GM12878 (cell line): ENCODE data around the gene VTI1A. TPM values are rescaled to one million over a fixed set of nuclear protein-coding genes. Genes with fewer than 3 reads are reported as not detected.

ENCODE experiments used
- ATAC-seq: fragments of 200-7000 bp; cut with Tn5 transposase; 3 replicates; pipeline ENCODE4 v1.9.1; 2020; ENCODE audit warnings: mild to moderate bottlenecking, moderate library complexity
- BruUV-seq: library from RNA; stranded (reverse); fragments of 400-500 nt; replicated peaks from 2 replicates; lab custom pipeline; 2021; lab: Mats Ljungman, UMichigan
- CTCF ChIA-PET: fragments of 300-600 bp; sonication (Branson Sonifier 250); formaldehyde crosslinking; extraction: SDS; loops from one replicate; lab custom pipeline; 2021; ENCODE audit warnings: inconsistent platforms; lab: Yijun Ruan, JAX
- POLR2A ChIA-PET: fragments of 350-600 bp; formaldehyde crosslinking; extraction: SDS; loops from one replicate; lab custom pipeline; 2021; ENCODE audit warnings: inconsistent platforms; lab: Charles Lee
- RAD21 ChIA-PET: fragments of 300-600 bp; sonication (Branson Sonifier 250); formaldehyde crosslinking; loops from one replicate; lab custom pipeline; 2023; ENCODE audit warnings: antibody characterized with exemption; ENCODE audit not compliant: unreplicated experiment; lab: Charles Lee
- SMC1A ChIA-PET: fragments of 300-600 bp; sonication (Branson Sonifier 250); formaldehyde crosslinking; loops from one replicate; lab custom pipeline; 2023; ENCODE audit not compliant: unreplicated experiment, uncharacterized antibody; lab: Charles Lee
- DNase-seq: peaks from one replicate; pipeline ENCODE4 v3.0.0-alpha.2; 2011; ENCODE audit warnings: low read depth, low spot score
- FAIRE-seq: peaks from 3 replicates; lab custom pipeline; 2011; peaks lifted over from hg19 to GRCh38; lab: Jason Lieb, UNC
- H2AFZ ChIP-seq: 2 replicates; pipeline ENCODE4 v1.6.0; 2011; ENCODE audit warnings: low read depth, low read length, control low read depth; ENCODE audit not compliant: control insufficient read depth
- H3K27ac ChIP-seq: 2 replicates; pipeline ENCODE4 v1.5.1; 2011; ENCODE audit warnings: control low read depth; ENCODE audit not compliant: control insufficient read depth, insufficient read depth
- H3K27me3 ChIP-seq, 2 experiments: replicated peaks in 1 of 2; 2 replicates each; pipeline versions ENCODE4 v1.6.0 to v1.6.1; 2011; ENCODE audit warnings: low read length in 1 of 2; ENCODE audit not compliant: control insufficient read depth in 2 of 2, insufficient read depth in 2 of 2
- H3K36me3 ChIP-seq, 2 experiments: 2 replicates each; pipeline ENCODE4 v1.5.1; 2011; ENCODE audit warnings: low read length in 1 of 2; ENCODE audit not compliant: control insufficient read depth in 2 of 2, insufficient read depth in 2 of 2
- H3K4me1 ChIP-seq: 2 replicates; pipeline ENCODE4 v1.6.1; 2011; ENCODE audit warnings: mild to moderate bottlenecking, low read length, moderate library complexity, mixed read lengths; ENCODE audit not compliant: control insufficient read depth, insufficient read depth
- H3K4me2 ChIP-seq: 2 replicates; pipeline ENCODE4 v1.6.0; 2011; ENCODE audit warnings: control low read depth; ENCODE audit not compliant: control insufficient read depth, insufficient read depth
- H3K4me3 ChIP-seq: fragments of 200-600 bp; sonication (generic); 2 replicates; pipeline ENCODE4 v1.5.1; 2016
- H3K79me2 ChIP-seq: 2 replicates; pipeline ENCODE4 v1.6.0; 2011; ENCODE audit warnings: low read length; ENCODE audit not compliant: control insufficient read depth, insufficient read depth
- H3K9ac ChIP-seq: 2 replicates; pipeline ENCODE4 v1.8.0; 2011; ENCODE audit warnings: low read length, control low read depth, mixed read lengths; ENCODE audit not compliant: control insufficient read depth, insufficient read depth
- H3K9me3 ChIP-seq: replicated peaks from 3 replicates; pipeline ENCODE4 v1.5.1; 2011; ENCODE audit warnings: mild to moderate bottlenecking, low read length; ENCODE audit not compliant: control insufficient read depth, insufficient read depth
- H4K20me1 ChIP-seq: 2 replicates; pipeline ENCODE4 v1.6.0; 2011; ENCODE audit not compliant: control insufficient read depth, insufficient read depth
- ATF7 ChIP-seq: fragments of 450-650 bp; IDR thresholded peaks from 2 replicates; pipeline ENCODE4 v1.6.1; 2016; ENCODE audit warnings: low read depth, mild to moderate bottlenecking
- BRCA1 ChIP-seq: IDR thresholded peaks from 2 replicates; pipeline ENCODE4 v1.6.1; 2011; ENCODE audit warnings: low read depth, low read length, improper control_type of control experiment
- EED ChIP-seq: sonication (generic); IDR thresholded peaks from 2 replicates; pipeline ENCODE4 v1.6.1; 2016; ENCODE audit warnings: antibody characterized with exemption, low read depth
- ESRRA ChIP-seq: IDR thresholded peaks from 2 replicates; pipeline ENCODE4 v1.6.1; 2012; ENCODE audit warnings: mild to moderate bottlenecking, low read length, improper control_type of control experiment
- HDAC6 ChIP-seq: fragments of 200-600 bp; sonication (generic); IDR thresholded peaks from one replicate; pipeline ENCODE4 v1.8.0; 2017; ENCODE audit warnings: antibody characterized with exemption; ENCODE audit not compliant: unreplicated experiment
- IRF3 ChIP-seq: fragments of 450-650 bp; IDR thresholded peaks from 2 replicates; pipeline ENCODE4 v1.6.1; 2014; ENCODE audit warnings: mild to moderate bottlenecking
- MYB ChIP-seq: fragments of 150-350 bp; IDR thresholded peaks from 2 replicates; pipeline ENCODE4 v1.6.1; 2014; ENCODE audit warnings: mild to moderate bottlenecking, low read depth, low read length, borderline replicate concordance
- NBN ChIP-seq: fragments of 450-650 bp; IDR thresholded peaks from 2 replicates; pipeline ENCODE4 v1.6.1; 2016
- NFYB ChIP-seq: IDR thresholded peaks from 2 replicates; pipeline ENCODE4 v1.6.1; 2011; ENCODE audit warnings: low read depth, mild to moderate bottlenecking, low read length, improper control_type of control experiment, moderate library complexity; ENCODE audit not compliant: insufficient read depth
- PML ChIP-seq: IDR thresholded peaks from 2 replicates; pipeline ENCODE4 v1.6.1; 2012; ENCODE audit warnings: low read length, inconsistent platforms
- POLR2A ChIP-seq: IDR thresholded peaks from 2 replicates; pipeline ENCODE4 v1.6.1; 2011; ENCODE audit warnings: low read depth, mild to moderate bottlenecking, low read length
- RAD21 ChIP-seq: IDR thresholded peaks from 2 replicates; pipeline ENCODE4 v1.6.1; 2011; ENCODE audit warnings: mild to moderate bottlenecking, low read depth, low read length, moderate library complexity; ENCODE audit not compliant: insufficient read depth
- SRF ChIP-seq, 2 experiments: IDR thresholded peaks; 2 replicates each; pipeline ENCODE4 v1.6.1; 2011; ENCODE audit warnings: low read depth in 2 of 2, low read length in 2 of 2, mild to moderate bottlenecking in 1 of 2, moderate library complexity in 1 of 2
- WGBS: methylation state at CpG from one replicate; pipeline ENCODE4 v1.1.6; 2016; ENCODE audit warnings: low lambda C conversion rate; ENCODE audit not compliant: insufficient replicate concordance, insufficient coverage; ENCODE audit errors: missing lambda C conversion rate; 5-methylcytosine and 5-hydroxymethylcytosine counted together
- in situ Hi-C: fragments of 300-500 bp; cut with MboI; formaldehyde crosslinking; loops from 9 replicates; pipeline ENCODE4 v1.14.3; 2018; ENCODE audit warnings: mixed read lengths
- intact Hi-C: fragments of 100-400 bp; cut with micrococcal nuclease; formaldehyde crosslinking; loops from one replicate; pipeline ENCODE4 v1.14.2; 2022; ENCODE audit not compliant: unreplicated experiment
- polyA plus RNA-seq, 11 experiments: library from polyadenylated mRNA; depleted of rRNA in 4 of 11; unstranded in 6 of 11; stranded (reverse) in 5 of 11; fragments of >200 nt; fragmentation: Nextera tagmentation in 4 of 11; fragmentation: Illumina TruSeq in 1 of 11; extraction: Ambion mirVana in 4 of 11; extraction: Trizol in 1 of 11; gene quantifications; 1 replicate in 1 of 11; 2 replicates in 10 of 11; pipeline versions ENCODE4 v1.2.1 to v1.2.3, GENCODE V29; 2011 to 2016; ENCODE audit warnings: inconsistent platforms in 2 of 11, missing spikeins in 2 of 11, low read depth in 1 of 11
- total RNA-seq, 4 experiments: library from RNA; depleted of rRNA in 3 of 4; stranded (reverse); fragments of >200 nt in 3 of 4; fragmentation: Illumina TruSeq in 1 of 4; extraction: Trizol in 1 of 4; gene quantifications; 2 replicates each; pipeline versions ENCODE4 v1.2.1 to v1.2.3, GENCODE V29; 2013 to 2021
- TF ChIP-seq, protein P1 (sequence below): fragments of 450-650 bp; IDR thresholded peaks from 2 replicates; pipeline ENCODE4 v1.6.1; 2017; ENCODE audit warnings: mild to moderate bottlenecking, moderate library complexity

VTI1A gene
- total and polyA plus RNA-seq, 10 of the 15 experiments (the other 5 are each of a cell fraction or from before 2014, with no cell fraction given), result 12.4 to 43.2 (median 27.5) TPM

GRCh38 chr10:112658465-112658864, 211.4 kb downstream of the VTI1A start:
- no peaks in the 10 kb centered on the region for H4K20me1 ChIP-seq
- H3K9me3 ChIP-seq, result no peaks in the 10 kb centered on the region
- POLR2A ChIA-PET, result no interaction called here
- H3K4me1 ChIP-seq, result no peaks in the 10 kb centered on the region
- SMC1A ChIA-PET, result no interaction called here
- DNase-seq (no peak), ATAC-seq (no peak), FAIRE-seq (no peak)
- in situ Hi-C loops (no loop called here), intact Hi-C loops (no loop called here)
- CTCF ChIA-PET, result interaction anchor here (0.9 kb wide), 1 partner anchor 42 kb away, joined by 3 read pairs; no protein-coding TSS in a partner anchor
- no peak for TF ChIP-seq MYB
- TF ChIP-seq HDAC6, result no peak
- TF ChIP-seq POLR2A, result no peak
- no peak for TF ChIP-seq NBN
- no TSS peak for BruUV-seq
- WGBS, result 97% methylated on average over 2 of the region's 2 CpGs
- no peaks in the 10 kb centered on the region for H3K36me3 ChIP-seq
- no peaks in the 10 kb centered on the region for H3K27me3 ChIP-seq
- H3K4me3 ChIP-seq, result no peak overlapping the region
- H3K9ac ChIP-seq, result no peak overlapping the region
- no peak overlapping the region for H3K4me2 ChIP-seq
- no peak overlapping the region for H3K27ac ChIP-seq
- H2AFZ ChIP-seq, result no peak overlapping the region
- no peaks in the 10 kb centered on the region for H3K79me2 ChIP-seq
- RAD21 ChIA-PET, result no interaction called here

- Histone ChIP-seq H3K9ac (no peak overlapping the region), H3K4me3 (no peak overlapping the region), H4K20me1 (no peaks in the 10 kb centered on the region), H3K27me3 (no peaks in the 10 kb centered on the region), H3K4me1 (no peaks in the 10 kb centered on the region), H3K79me2 (no peaks in the 10 kb centered on the region), H3K27ac (no peak overlapping the region), H2AFZ (no peak overlapping the region), H3K4me2 (no peak overlapping the region), H3K9me3 (no peaks in the 10 kb centered on the region), H3K36me3 (no peaks in the 10 kb centered on the region)
- ChIA-PET POLR2A (no interaction called here), SMC1A (no interaction called here), RAD21 (no interaction called here), CTCF (no interaction called here)
- in situ Hi-C loops, result no loop called here
- DNase-seq, result no peak
- 90% methylated on average over 6 of the region's 6 CpGs for WGBS
- TF ChIP-seq EED (no peak), NFYB (no peak), BRCA1 (no peak), RAD21 (no peak), PML (no peak), SRF (IDR thresholded peaks at IDR 0.05; ENCODE audit: low read depth in 2 of 2, low read length in 2 of 2) (no peak), ESRRA (no peak), ATF7 (no peak), IRF3 (no peak)
- TF ChIP-seq, protein P1, sequence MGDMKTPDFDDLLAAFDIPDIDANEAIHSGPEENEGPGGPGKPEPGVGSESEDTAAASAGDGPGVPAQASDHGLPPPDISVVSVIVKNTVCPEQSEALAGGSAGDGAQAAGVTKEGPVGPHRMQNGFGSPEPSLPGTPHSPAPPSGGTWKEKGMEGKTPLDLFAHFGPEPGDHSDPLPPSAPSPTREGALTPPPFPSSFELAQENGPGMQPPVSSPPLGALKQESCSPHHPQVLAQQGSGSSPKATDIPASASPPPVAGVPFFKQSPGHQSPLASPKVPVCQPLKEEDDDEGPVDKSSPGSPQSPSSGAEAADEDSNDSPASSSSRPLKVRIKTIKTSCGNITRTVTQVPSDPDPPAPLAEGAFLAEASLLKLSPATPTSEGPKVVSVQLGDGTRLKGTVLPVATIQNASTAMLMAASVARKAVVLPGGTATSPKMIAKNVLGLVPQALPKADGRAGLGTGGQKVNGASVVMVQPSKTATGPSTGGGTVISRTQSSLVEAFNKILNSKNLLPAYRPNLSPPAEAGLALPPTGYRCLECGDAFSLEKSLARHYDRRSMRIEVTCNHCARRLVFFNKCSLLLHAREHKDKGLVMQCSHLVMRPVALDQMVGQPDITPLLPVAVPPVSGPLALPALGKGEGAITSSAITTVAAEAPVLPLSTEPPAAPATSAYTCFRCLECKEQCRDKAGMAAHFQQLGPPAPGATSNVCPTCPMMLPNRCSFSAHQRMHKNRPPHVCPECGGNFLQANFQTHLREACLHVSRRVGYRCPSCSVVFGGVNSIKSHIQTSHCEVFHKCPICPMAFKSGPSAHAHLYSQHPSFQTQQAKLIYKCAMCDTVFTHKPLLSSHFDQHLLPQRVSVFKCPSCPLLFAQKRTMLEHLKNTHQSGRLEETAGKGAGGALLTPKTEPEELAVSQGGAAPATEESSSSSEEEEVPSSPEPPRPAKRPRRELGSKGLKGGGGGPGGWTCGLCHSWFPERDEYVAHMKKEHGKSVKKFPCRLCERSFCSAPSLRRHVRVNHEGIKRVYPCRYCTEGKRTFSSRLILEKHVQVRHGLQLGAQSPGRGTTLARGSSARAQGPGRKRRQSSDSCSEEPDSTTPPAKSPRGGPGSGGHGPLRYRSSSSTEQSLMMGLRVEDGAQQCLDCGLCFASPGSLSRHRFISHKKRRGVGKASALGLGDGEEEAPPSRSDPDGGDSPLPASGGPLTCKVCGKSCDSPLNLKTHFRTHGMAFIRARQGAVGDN, result no peak
- no peak for ATAC-seq
- intact Hi-C loops, result no loop called here
- no TSS peak for BruUV-seq
- FAIRE-seq, result no peak
Measured at GRCh38 chr10:112658900-112659638, 212.1 kb downstream of the VTI1A start.
